Esophagus squamous epithelium (tissue), 4 donors: ENCODE data around the gene SREBF2.

Experiments
- CTCF ChIP-seq, 6 experiments: fragments of 450-650 bp in 4 of 6; fragments of 200-600 bp in 2 of 6; sonication (generic) in 2 of 6; IDR thresholded peaks; one replicate each; pipeline ENCODE4 v1.5.1; 2016 to 2019; ENCODE audit warnings: antibody characterized with exemption in 6 of 6, mild to moderate bottlenecking in 4 of 6, moderate library complexity in 4 of 6
- POLR2A ChIP-seq, 4 donors: fragments of 450-650 bp; IDR thresholded peaks; one replicate each; pipeline ENCODE4 v1.6.1; 2017; ENCODE audit warnings: antibody characterized with exemption in 4 of 4, mild to moderate bottlenecking in 4 of 4, moderate library complexity in 3 of 4

- no peak for TF ChIP-seq CTCF (IDR thresholded peaks at IDR 0.05)
- no peak for TF ChIP-seq POLR2A (IDR thresholded peaks at IDR 0.05)
These were observed 78.2 kb downstream of the SREBF2 start for GRCh38 chr22:41911001-41911611.
